Cerebellar nuclear complex (tissue), 1 donor: ENCODE measurements around the gene LILRB4.
"Not testable (repeated sequence)": the region's sequence is repeated elsewhere in the genome, so short reads cannot be mapped to it uniquely, and the experiment has no call there.

Experiments
- DNase-seq, 2 experiments: peaks; one replicate each; lab custom pipeline; 2025; lab: John Stamatoyannopoulos, UW

The LILRB4 gene

GRCh38 chr19:54662730-54663129 lies at the start of gene LILRB4:
TSS of gene LILRB4 (plus strand) at chr19:54662985. CDS start at chr19:54663034, 49 bp downstream.
- no peak for DNase-seq

GRCh38 chr19:54614726-54615125 lies 48.1 kb upstream of the LILRB4 start:
- no peak for DNase-seq

GRCh38 chr19:54616057-54616456 lies 46.7 kb upstream of the LILRB4 start:
- no peak for DNase-seq

GRCh38 chr19:54616821-54617560 lies 45.8 kb upstream of the LILRB4 start:
- DNase-seq, result no peak

GRCh38 chr19:54620464-54620863 lies 42.3 kb upstream of the LILRB4 start:
- no peak for DNase-seq

- DNase-seq, result no peak
Observed at GRCh38 chr19:54622431-54622830, 40.4 kb upstream of the LILRB4 start.

- not testable (repeated sequence) for DNase-seq
Observed at GRCh38 chr19:54624234-54624633, 38.6 kb upstream of the LILRB4 start.

- DNase-seq, result not testable (repeated sequence)
Observed at GRCh38 chr19:54624934-54625730, 37.7 kb upstream of the LILRB4 start.

GRCh38 chr19:54626757-54627156 lies 36.0 kb upstream of the LILRB4 start:
- no peak for DNase-seq

- not testable (repeated sequence) for DNase-seq
Observed at GRCh38 chr19:54627912-54628311, 34.9 kb upstream of the LILRB4 start.

- not testable (repeated sequence) for DNase-seq
Observed at GRCh38 chr19:54630262-54630661, 32.5 kb upstream of the LILRB4 start, which contains the start of gene LILRB1. TSS of gene LILRB1 (plus strand) at chr19:54630484. CDS start at chr19:54631074, 590 bp downstream.

- no peak for DNase-seq
Observed at GRCh38 chr19:54630782-54631181, 32.0 kb upstream of the LILRB4 start.

GRCh38 chr19:54631489-54632337 lies 31.1 kb upstream of the LILRB4 start:
- not testable (repeated sequence) for DNase-seq

GRCh38 chr19:54632517-54632916 lies 30.3 kb upstream of the LILRB4 start:
- DNase-seq, result not testable (repeated sequence)

- no peak for DNase-seq
Observed at GRCh38 chr19:54633401-54633800, 29.4 kb upstream of the LILRB4 start.

GRCh38 chr19:54636081-54636480 lies 26.7 kb upstream of the LILRB4 start:
- DNase-seq, result not testable (repeated sequence)

- DNase-seq, result no peak
Observed at GRCh38 chr19:54638683-54639082, 24.1 kb upstream of the LILRB4 start.

GRCh38 chr19:54642953-54643352 lies 19.8 kb upstream of the LILRB4 start:
- not testable (repeated sequence) for DNase-seq

GRCh38 chr19:54643583-54643982 lies 19.2 kb upstream of the LILRB4 start:
- DNase-seq, result not testable (repeated sequence)

- DNase-seq, result no peak
Observed at GRCh38 chr19:54644056-54644455, 18.7 kb upstream of the LILRB4 start.

GRCh38 chr19:54646331-54646841 lies 16.4 kb upstream of the LILRB4 start:
- DNase-seq, result no peak

GRCh38 chr19:54648129-54648528 lies 14.7 kb upstream of the LILRB4 start:
- DNase-seq, result no peak
